H1 (cell line): ENCODE results near the gene HM13. TPM values are rescaled to one million over a fixed set of nuclear protein-coding genes. Genes with fewer than 3 reads are reported as not detected.

ENCODE experiments used
- CBX5 ChIP-seq: fragments of 300-800, 300-1000 bp; sonication (generic); IDR thresholded peaks from 2 replicates; pipeline ENCODE4 v1.7.1; 2016; ENCODE audit warnings: antibody characterized with exemption, low read length, low read depth
- CBX8 ChIP-seq: fragments of 300-800, 300-1000 bp; sonication (generic); IDR thresholded peaks from 2 replicates; pipeline ENCODE4 v1.7.1; 2016; ENCODE audit warnings: low read depth, low read length, borderline replicate concordance
- CHD2 ChIP-seq: IDR thresholded peaks from 2 replicates; pipeline ENCODE4 v1.6.1; 2012; ENCODE audit warnings: low read length, improper control_type of control experiment
- JUND ChIP-seq: IDR thresholded peaks from 2 replicates; pipeline ENCODE4 v1.6.1; 2011; ENCODE audit warnings: mild to moderate bottlenecking, improper control_type of control experiment, low read length
- TBP ChIP-seq: IDR thresholded peaks from 2 replicates; pipeline ENCODE4 v1.6.1; 2011; ENCODE audit warnings: low read depth, low read length, improper control_type of control experiment
- polyA plus RNA-seq, 7 experiments: library from polyadenylated mRNA; depleted of rRNA in 3 of 7; stranded (reverse) in 5 of 7; unstranded in 2 of 7; fragments of >200 nt in 5 of 7; fragments of 200-250 nt in 2 of 7; gene quantifications; 1 replicate in 5 of 7; 2 replicates in 1 of 7; 4 replicates in 1 of 7; pipeline versions ENCODE4 v1.2.1 to v1.2.3, GENCODE V29; 2011 to 2013; ENCODE audit warnings: missing spikeins in 2 of 7, mixed read lengths in 2 of 7
- total RNA-seq: library from RNA; stranded (reverse); fragmentation: NEBNext Ultra II Directional; extraction: Animal tissue kit (Norgen Biotek cat#: 25700); gene quantifications from 2 replicates; pipeline ENCODE4 v1.2.1, GENCODE V29; 2021

HM13 gene
- total and polyA plus RNA-seq, 2 of the 8 experiments (the other 6 are each of a cell fraction or from before 2014, with no cell fraction given) = 118 to 183 TPM

- TF ChIP-seq CBX5 (no peak), CBX8 (no peak), JUND (no peak), CHD2 (no peak), TBP (no peak)
Observed at GRCh38 chr20:31550099-31550498, 35.9 kb downstream of the HM13 start (continued).
